GM19025 (cell line): ENCODE results near the gene DCDC2C.

Experiments
- ATAC-seq: cut with Tn5 transposase; IDR thresholded peaks from one replicate; pipeline ENCODE4 v1.9.1; 2021; ENCODE audit warnings: mild to moderate bottlenecking, low read depth, moderate library complexity; ENCODE audit not compliant: unreplicated experiment

The DCDC2C gene

DNA sequence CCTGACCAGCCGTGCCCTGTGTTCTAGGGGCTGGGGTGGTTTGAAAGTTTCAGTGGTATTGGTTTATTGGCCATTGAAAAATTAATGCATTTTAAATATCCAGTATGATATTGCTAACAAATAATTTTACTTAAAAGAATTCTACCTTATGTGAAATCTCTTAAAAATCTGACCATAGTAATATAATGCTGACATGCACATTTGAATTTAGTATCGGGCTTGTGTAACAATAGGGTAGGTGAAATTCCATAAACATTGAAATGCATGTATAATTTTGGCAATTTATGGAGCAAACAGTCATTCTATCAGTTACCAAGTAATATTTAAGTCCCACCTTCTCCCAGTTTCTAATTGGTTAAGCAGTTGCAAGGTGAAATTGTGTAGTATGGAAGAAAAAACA, 170.5 kb downstream of the DCDC2C start:
- ATAC-seq, result no peak

DNA sequence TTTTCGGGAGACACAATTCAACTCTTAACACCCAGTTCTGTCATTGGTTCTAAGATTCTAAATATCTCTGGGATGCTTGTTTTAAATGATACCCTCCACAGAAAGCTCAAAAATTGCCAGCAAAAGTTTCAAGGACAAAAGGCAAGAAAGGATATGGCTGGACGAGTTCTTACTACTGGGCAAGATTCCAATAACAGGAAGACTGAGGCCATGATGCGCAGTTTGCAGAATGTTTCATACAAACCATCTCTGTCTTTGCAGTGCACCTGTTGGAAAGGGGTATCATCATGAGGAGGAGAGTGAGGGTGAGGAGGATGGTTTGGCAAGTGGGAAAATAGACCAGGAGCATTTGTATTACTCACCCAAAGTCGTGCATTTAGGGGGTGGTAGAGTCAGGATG, 172.8 kb downstream of the DCDC2C start:
- no peak for ATAC-seq

DNA sequence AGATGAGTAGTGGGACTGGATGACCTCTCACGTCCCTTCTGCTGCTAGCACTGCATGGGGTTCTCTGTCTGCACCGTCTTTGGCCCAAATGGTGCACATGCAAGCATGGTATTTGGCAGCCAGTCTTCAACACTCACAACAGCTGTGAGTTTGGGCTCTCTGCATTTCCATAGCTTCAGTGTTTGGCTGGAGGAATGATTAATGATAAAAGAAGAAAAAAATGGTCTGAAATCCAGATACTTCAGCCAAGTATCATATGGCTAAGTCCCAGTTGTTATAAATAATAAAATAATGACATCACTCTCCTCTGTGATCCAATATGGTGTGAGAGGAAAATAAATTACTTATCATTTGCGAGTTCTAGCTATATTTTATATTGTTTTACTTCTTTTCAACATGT, 173.3 kb downstream of the DCDC2C start:
- ATAC-seq, result no peak

DNA sequence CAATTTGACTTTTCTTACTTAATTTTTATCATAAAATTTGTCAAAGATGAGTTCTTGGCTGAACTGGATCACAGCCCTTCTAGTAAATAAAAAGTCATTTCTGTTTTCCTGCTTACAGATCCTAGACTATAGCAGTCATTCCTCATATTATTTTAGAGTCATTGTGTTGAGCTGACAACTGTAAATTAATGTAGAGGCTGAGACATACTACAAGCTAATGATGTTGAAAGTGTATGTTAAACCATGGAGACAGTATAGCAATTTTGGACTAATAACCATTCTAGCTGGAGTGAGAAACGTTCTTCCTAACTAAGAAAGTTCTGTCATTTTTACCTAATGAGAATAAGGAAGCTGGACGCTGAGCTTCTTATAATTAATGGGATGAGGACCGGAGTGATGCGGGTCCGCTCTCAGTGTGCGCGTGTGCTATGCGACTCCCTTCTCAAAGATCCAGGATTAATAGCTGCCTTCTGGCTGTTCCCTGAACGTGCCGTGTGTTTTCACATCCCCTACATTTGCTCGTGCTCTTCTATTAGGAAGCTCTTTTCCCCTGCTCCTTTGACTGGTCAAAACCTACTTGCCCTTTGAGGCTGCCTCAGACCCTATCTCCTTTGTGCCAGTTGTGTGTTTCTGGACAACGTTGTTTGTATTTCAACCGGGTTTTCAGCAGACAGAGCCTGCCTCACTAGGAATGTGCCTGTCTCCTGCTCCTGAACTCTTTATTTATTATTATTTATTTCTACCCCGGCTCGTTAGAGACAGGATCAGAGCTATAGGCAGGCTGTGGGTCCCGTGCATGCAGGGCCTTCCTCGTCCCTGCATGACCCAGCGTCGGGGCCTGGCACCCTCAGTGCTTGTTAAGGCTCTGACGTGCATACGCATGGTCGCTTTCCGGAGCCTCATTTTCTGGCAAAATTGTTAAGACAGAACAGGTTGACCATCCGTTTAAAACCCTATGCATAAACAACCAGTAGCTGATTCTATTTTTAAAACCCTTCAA, 182.6 kb downstream of the DCDC2C start:
- ATAC-seq, result no peak

DNA sequence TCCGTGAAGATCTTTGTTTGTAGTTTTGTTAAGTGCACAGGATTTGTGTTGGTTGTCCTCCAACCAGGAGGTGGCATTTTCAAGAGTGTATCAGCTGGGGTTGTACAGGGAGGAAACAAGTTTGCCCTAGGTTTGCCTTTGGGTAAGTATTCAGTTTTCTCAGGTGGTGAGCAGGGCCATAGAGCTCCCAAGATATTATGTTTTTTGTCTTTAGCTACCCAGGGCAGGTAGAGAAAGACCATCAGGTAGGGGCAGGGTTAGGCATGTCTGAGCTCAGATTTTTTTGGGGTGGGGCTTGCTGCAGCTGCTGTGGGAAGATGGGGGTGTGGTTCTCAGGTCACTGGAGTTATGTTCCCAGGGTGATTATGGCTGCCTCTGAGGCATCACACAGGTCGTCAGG, 191.6 kb downstream of the DCDC2C start:
- no peak for ATAC-seq
